ENCODE data around the gene MAST3. TPM values are rescaled to one million over a fixed set of nuclear protein-coding genes. Genes with fewer than 3 reads are reported as not detected.

Gene MAST3
- total RNA-seq, 2 experiments from 2014 or later: 14.8 to 31.4 TPM

GRCh38 chr19:18057557-18057956 lies 40.0 kb upstream of the MAST3 start:
- DNase-seq (ENCODE audit: low spot score): no peak
- BruUV-seq (replicated peaks): no TSS peak
- TF ChIP-seq CTCF (conservative IDR thresholded peaks at IDR 0.05; ENCODE audit: low read length) (no peak), EZH2phosphoT487 (IDR thresholded peaks at IDR 0.05; ENCODE audit: borderline replicate concordance, low read depth, low read length) (no peak)
- Histone ChIP-seq H3K27ac (ENCODE audit: low read depth, low read length, poor library complexity, severe bottlenecking) (no peak overlapping the region), H3K36me3 (ENCODE audit: insufficient read depth, low read length) (peaks cover 10% of the 10 kb centered on the region), H3K4me3 (ENCODE audit: low read depth, low read length, poor library complexity, severe bottlenecking) (no peak overlapping the region), H3K79me2 (ENCODE audit: insufficient read depth, low read depth, low read length) (no peaks in the 10 kb centered on the region), H4K20me1 (ENCODE audit: insufficient read depth, low read length) (no peaks in the 10 kb centered on the region), H3K4me2 (ENCODE audit: low read length) (0 out of 2 replicates have a peak overlapping the region, but pooled peaks have one; percentile 66), H2AFZ (ENCODE audit: low read length) (peak overlapping the region; percentile 72; the same call in 1 of the 2 replicates), H3K9me2 (ENCODE audit: insufficient read depth, low read length) (no peaks in the 10 kb centered on the region), H3K9me3 (ENCODE audit: low read length) (no peaks in the 10 kb centered on the region), H3K4me1 (ENCODE audit: insufficient read depth, low read length, poor library complexity, severe bottlenecking) (peaks cover 23% of the 10 kb centered on the region)
- POLR2A ChIA-PET: interaction anchor here (0.6 kb wide), 2 partner anchors 9 to 60 kb away, joined by 3 to 4 read pairs; no protein-coding TSS in a partner anchor
- CTCF ChIA-PET (ENCODE audit: unreplicated experiment): interaction anchor here (0.6 kb wide), 1 partner anchor 235 kb away, joined by 4 read pairs; no protein-coding TSS in a partner anchor
- intact Hi-C loops (cut with micrococcal nuclease; ENCODE audit: unreplicated experiment): no loop called here

- peak; percentile 85 for DNase-seq (ENCODE audit: low spot score)
- Histone ChIP-seq H4K20me1 (ENCODE audit: insufficient read depth, low read length) (no peaks in the 10 kb centered on the region), H3K4me2 (ENCODE audit: low read length) (peak overlapping the region; percentile 66), H2AFZ (ENCODE audit: low read length) (peak overlapping the region; percentile 72; the same call in 1 of the 2 replicates), H3K4me3 (ENCODE audit: low read depth, low read length, poor library complexity, severe bottlenecking) (peak overlapping the region; percentile 9), H3K9me2 (ENCODE audit: insufficient read depth, low read length) (no peaks in the 10 kb centered on the region), H3K36me3 (ENCODE audit: insufficient read depth, low read length) (peaks cover 13% of the 10 kb centered on the region), H3K27ac (ENCODE audit: low read depth, low read length, poor library complexity, severe bottlenecking) (peak overlapping the region; percentile 54), H3K79me2 (ENCODE audit: insufficient read depth, low read depth, low read length) (no peaks in the 10 kb centered on the region), H3K9me3 (ENCODE audit: low read length) (no peaks in the 10 kb centered on the region), H3K4me1 (ENCODE audit: insufficient read depth, low read length, poor library complexity, severe bottlenecking) (peaks cover 23% of the 10 kb centered on the region)
- no peak for TF ChIP-seq EZH2phosphoT487 (IDR thresholded peaks at IDR 0.05; ENCODE audit: borderline replicate concordance, low read depth, low read length)
- TF ChIP-seq CTCF (conservative IDR thresholded peaks at IDR 0.05; ENCODE audit: low read length): peak; percentile 98
- TSS peak; percentile 43 for BruUV-seq (replicated peaks)
- intact Hi-C loops (cut with micrococcal nuclease; ENCODE audit: unreplicated experiment): loop anchor here (1.0 kb wide), 2 partner anchors 36 to 51 kb away; no protein-coding TSS in a partner anchor
- CTCF ChIA-PET (ENCODE audit: unreplicated experiment): no interaction called here
- POLR2A ChIA-PET: interaction anchor here (1.1 kb wide), 1 partner anchor 57 kb away, joined by 3 read pairs; no protein-coding TSS in a partner anchor
Measured at GRCh38 chr19:18058208-18059009, 39.2 kb upstream of the MAST3 start.
